Measurements from ENCODE around the gene POGK. TPM values are rescaled to one million over a fixed set of nuclear protein-coding genes. Genes with fewer than 3 reads are reported as not detected.
"Not testable (repeated sequence)": the region's sequence is repeated elsewhere in the genome, so short reads cannot be mapped to it uniquely, and the experiment has no call there.

POGK gene
- polyA plus RNA-seq, 1 donor = 27.6 TPM

DNA sequence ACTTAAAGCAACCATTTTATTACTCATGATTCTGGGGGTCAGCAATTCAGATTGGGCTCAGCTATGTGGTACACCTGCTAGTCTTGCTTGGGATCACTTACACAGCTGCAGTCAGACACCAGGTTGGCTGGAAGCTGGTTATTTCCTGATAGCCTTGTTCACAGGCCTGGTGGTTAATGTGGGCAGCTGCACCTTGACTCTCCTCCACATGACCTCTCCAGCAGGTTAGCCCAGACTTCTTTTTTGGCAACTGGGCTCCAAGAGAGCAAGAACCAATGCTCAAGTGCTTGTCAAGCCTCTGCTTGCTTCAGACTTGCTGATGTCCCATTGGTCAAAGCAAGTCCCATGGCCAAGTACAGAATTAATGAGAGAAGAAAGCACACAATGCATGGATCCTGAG is 11.8 kb upstream of the POGK start:
- H3K4me3 ChIP-seq (ENCODE audit: low read length) = no peak overlapping the region

DNA sequence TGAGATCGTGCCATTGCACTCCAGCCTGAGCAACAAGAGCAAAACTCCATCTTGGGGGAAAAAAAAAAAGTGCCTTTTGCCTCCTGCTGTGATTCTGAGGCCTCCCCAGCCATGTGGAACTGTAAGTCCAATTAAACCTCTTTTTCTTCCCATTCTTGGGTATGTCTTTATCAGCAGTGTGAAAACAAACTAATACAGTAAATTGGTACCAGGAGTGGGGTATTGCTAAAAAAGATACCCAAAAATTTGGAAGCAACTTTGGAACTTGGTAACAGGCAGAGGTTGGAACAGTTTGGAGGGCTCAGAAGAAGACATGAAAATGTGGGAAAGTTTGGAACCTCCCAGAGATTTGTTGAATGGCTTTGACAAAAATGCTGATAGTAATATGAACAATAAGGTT is 9.5 kb upstream of the POGK start:
- H3K36me3 ChIP-seq (ENCODE audit: control insufficient read depth, insufficient read depth, low read length); H3K27ac ChIP-seq (ENCODE audit: low read length); H3K4me1 ChIP-seq (ENCODE audit: control insufficient read depth, insufficient read depth, low read length); H3K4me3 ChIP-seq (ENCODE audit: low read length); DNase-seq; H3K9me3 ChIP-seq (ENCODE audit: control insufficient read depth, low read depth, low read length); H3K27me3 ChIP-seq (ENCODE audit: control insufficient read depth, insufficient read depth, low read length): not testable (repeated sequence)
- no CpG with 5 or more reads among the region's 1 CpG for WGBS (ENCODE audit: insufficient coverage, low lambda C conversion rate)

More for the DNA sequence above, 11.8 kb upstream of the POGK start:
- H3K27ac ChIP-seq (ENCODE audit: low read length) = no peak overlapping the region
- H3K36me3 ChIP-seq (ENCODE audit: control insufficient read depth, insufficient read depth, low read length) = no peaks in the 10 kb centered on the region
- no peaks in the 10 kb centered on the region for H3K4me1 ChIP-seq (ENCODE audit: control insufficient read depth, insufficient read depth, low read length)
- DNase-seq = no peak
- H3K9me3 ChIP-seq (ENCODE audit: control insufficient read depth, low read depth, low read length) = no peaks in the 10 kb centered on the region
- no peaks in the 10 kb centered on the region for H3K27me3 ChIP-seq (ENCODE audit: control insufficient read depth, insufficient read depth, low read length)

DNA sequence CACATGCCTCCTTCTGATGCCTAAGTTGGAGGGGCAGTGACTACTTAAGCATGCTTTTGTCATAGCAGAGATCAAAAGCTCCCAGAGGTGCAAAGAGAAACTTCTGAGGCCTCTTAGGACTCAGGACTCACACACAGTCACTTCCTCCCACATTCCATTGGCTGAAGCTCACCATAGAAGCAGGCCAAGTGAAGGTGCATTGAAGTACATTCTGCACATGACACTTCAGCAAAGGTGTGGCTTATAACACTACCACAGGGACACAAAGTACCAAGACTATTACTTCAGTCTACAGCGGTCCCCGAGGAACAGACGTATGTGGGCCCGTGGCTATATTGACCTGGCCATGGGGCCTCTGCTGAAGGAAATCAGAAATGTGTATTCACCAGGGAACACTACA is 2.5 kb upstream of the POGK start:
- H3K4me1 ChIP-seq (ENCODE audit: control insufficient read depth, insufficient read depth, low read length) = peaks cover 20% of the 10 kb centered on the region
- no peak overlapping the region for H3K27ac ChIP-seq (ENCODE audit: low read length)
- H3K36me3 ChIP-seq (ENCODE audit: control insufficient read depth, insufficient read depth, low read length) = peaks cover 7% of the 10 kb centered on the region
- H3K4me3 ChIP-seq (ENCODE audit: low read length) = no peak overlapping the region
- WGBS (ENCODE audit: insufficient coverage, low lambda C conversion rate) = no CpG with 5 or more reads among the region's 4 CpGs
- peak in 1 of 2 donors; percentile 37 for DNase-seq
- H3K9me3 ChIP-seq (ENCODE audit: control insufficient read depth, low read depth, low read length) = no peaks in the 10 kb centered on the region
- H3K27me3 ChIP-seq (ENCODE audit: control insufficient read depth, insufficient read depth, low read length) = peaks cover 2% of the 10 kb centered on the region

DNA sequence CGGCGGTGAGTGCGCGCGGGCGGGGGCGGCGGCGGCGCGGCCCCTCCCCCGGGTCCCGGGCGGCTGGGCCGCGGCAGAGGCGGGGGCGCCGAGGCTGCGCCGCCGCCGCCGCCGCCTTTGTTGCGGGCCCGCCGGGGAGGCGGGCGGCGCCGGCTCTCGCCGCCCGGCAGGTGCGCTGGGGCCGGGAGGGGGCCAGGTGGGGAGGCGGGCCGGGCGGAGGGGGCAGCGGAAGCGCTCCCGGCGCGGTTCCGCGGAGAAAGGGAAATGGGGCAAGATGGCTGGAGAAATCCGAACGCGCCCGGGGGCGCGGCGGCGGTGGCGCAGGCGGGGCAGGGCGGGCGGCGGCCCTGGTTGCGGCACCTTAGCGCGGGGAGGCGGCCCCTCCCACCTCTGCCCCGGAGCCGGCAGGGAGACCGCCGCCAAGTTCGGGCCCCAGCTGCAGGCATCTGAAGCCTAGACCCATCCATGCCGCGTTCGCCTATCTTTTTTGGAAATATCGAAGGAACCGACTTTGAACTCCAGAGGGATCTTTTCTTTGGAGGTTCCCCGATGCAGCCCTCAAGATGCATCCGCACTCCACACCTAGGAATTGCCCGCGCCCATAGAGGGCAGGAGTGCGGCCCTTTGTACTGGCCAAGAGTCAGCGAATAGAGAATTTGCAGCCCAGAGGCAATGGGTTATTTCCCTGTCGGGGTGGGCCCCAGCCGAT is 479 bp downstream of the POGK start:
- Histone ChIP-seq H3K27me3 (ENCODE audit: control insufficient read depth, insufficient read depth, low read length) (no peaks in the 10 kb centered on the region), H3K4me1 (ENCODE audit: control insufficient read depth, insufficient read depth, low read length) (peaks cover 29% of the 10 kb centered on the region), H3K27ac (ENCODE audit: low read length) (peak overlapping the region; percentile 69), H3K4me3 (ENCODE audit: low read length) (peak overlapping the region; percentile 56), H3K9me3 (ENCODE audit: control insufficient read depth, low read depth, low read length) (no peaks in the 10 kb centered on the region), H3K36me3 (ENCODE audit: control insufficient read depth, insufficient read depth, low read length) (peaks cover 35% of the 10 kb centered on the region)
- WGBS (ENCODE audit: insufficient coverage, low lambda C conversion rate) = no CpG with 5 or more reads among the region's 82 CpGs
- DNase-seq = peak; percentile 35 to 74

DNA sequence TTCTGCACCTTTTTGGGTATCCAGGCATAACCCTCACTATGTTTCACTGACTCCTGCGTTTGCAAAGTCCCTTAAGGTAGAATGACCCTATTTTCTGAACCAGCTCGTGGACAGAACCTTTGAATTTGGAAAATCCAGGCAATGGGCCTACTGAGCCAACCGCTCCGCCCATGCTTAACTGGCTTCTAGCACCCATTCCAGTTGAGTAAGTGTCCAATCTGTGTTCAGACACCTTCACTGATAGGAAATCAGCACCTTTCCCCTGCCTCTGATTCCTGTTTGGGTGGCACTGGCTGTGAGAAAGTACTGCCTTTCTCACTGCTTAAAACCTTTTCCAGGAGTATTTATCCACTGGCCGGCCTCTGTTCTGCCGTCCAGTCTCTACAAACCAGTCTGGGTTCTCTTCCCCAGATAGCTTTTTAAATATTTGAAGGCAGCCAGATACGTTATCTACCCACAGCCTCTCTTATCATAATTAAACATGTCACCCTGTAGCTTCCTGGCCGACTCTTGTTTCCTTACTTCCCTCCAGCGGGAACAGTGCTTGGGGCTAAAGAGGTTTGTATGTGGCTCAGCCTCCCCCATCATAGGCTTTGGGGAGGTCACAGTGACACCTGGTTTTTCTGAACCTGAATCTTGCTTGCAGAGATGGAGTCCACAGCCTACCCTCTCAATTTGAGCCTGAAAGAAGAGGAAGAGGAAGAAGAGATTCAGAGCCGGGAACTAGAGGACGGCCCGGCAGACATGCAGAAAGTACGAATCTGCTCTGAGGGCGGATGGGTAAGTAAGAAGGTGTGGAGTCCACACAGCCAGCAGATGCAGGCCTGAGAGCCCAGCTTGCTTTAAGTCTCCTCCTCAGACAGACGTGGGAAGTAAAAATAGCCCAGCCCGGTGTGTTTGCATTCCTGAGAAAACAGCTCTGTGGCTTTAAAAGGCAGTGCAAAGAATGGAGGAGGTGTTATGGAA is 1.3 kb downstream of the POGK start:
- H3K27me3 ChIP-seq (ENCODE audit: control insufficient read depth, insufficient read depth, low read length) = no peaks in the 10 kb centered on the region
- H3K4me1 ChIP-seq (ENCODE audit: control insufficient read depth, insufficient read depth, low read length) = peaks cover 29% of the 10 kb centered on the region
- peak overlapping the region; percentile 56 for H3K4me3 ChIP-seq (ENCODE audit: low read length)
- no peaks in the 10 kb centered on the region for H3K9me3 ChIP-seq (ENCODE audit: control insufficient read depth, low read depth, low read length)
- no CpG with 5 or more reads among the region's 16 CpGs for WGBS (ENCODE audit: insufficient coverage, low lambda C conversion rate)
- peaks cover 43% of the 10 kb centered on the region for H3K36me3 ChIP-seq (ENCODE audit: control insufficient read depth, insufficient read depth, low read length)
- DNase-seq = peak in 1 of 2 donors; percentile 48
- H3K27ac ChIP-seq (ENCODE audit: low read length) = peak overlapping the region; percentile 69

DNA sequence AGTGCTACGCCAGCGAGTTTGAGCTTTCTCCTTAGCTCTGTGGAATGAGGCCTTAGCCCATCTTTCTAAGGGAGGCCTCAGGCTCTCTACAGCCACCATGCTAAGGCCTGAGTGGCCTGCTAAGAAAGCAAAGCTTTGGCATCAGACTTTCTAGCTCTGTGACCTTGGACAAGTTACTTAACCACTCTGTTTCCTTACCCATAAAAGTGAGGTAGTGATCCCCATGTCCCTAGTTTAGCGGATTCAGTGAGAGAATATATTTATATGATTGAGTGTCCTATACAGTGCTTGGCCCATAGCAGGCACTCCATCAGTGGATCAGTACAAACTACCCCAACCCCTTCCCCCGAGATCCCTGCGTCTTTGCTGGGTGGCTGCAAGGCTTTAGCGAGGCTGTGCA is 4.0 kb downstream of the POGK start:
- no peak overlapping the region for H3K4me3 ChIP-seq (ENCODE audit: low read length)
- peak overlapping the region; percentile 11 for H3K27ac ChIP-seq (ENCODE audit: low read length)
- no peak for DNase-seq
- no peaks in the 10 kb centered on the region for H3K27me3 ChIP-seq (ENCODE audit: control insufficient read depth, insufficient read depth, low read length)
- WGBS (ENCODE audit: insufficient coverage, low lambda C conversion rate) = no CpG with 5 or more reads among the region's 6 CpGs
- no peaks in the 10 kb centered on the region for H3K9me3 ChIP-seq (ENCODE audit: control insufficient read depth, low read depth, low read length)
- peaks cover 24% of the 10 kb centered on the region for H3K4me1 ChIP-seq (ENCODE audit: control insufficient read depth, insufficient read depth, low read length)
- H3K36me3 ChIP-seq (ENCODE audit: control insufficient read depth, insufficient read depth, low read length) = peaks cover 71% of the 10 kb centered on the region

DNA sequence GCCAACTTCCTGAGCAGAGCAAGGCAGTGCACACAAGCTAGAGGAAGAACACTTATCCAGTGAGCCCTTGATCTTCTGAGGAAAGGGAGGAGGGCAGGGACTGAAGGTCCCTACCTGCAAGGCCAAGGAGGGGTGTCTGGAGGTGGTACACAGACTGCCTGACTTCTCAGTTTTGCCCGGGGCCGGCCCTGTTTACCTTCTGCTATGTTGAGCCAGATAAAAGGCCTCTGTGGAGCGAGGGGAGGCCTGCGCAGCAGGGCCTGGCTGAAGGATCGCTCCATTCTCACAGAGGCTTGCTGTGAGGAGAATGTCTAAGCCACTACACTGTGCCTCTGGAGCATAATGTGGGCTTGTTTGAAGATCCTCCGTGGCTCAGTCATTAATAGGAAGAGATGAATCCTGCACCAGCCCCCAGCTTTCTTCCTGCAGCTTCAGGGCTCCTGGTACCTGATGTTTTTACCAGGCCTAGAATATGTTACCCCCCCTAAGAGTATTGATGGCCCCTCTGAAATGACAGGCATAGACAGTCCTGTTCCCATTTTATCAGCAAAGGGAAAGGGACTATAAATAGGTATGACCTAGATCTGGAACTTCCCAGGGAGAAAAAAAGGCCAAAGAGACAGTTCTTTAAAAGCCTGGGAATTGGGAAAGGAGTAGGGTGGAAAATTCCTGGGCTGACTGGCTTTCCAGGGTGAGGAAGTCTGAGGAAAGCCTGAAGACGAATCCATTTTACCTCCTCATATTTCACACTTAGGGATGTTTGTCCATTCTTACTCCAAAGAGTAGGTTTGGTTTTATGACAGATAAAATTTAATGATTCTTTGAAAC is 4.7 kb downstream of the POGK start:
- WGBS (ENCODE audit: insufficient coverage, low lambda C conversion rate) = no CpG with 5 or more reads among the region's 7 CpGs
- Histone ChIP-seq H3K4me1 (ENCODE audit: control insufficient read depth, insufficient read depth, low read length) (peaks cover 19% of the 10 kb centered on the region), H3K27me3 (ENCODE audit: control insufficient read depth, insufficient read depth, low read length) (no peaks in the 10 kb centered on the region), H3K27ac (ENCODE audit: low read length) (peak overlapping the region; percentile 11), H3K4me3 (ENCODE audit: low read length) (no peak overlapping the region), H3K36me3 (ENCODE audit: control insufficient read depth, insufficient read depth, low read length) (peaks cover 77% of the 10 kb centered on the region), H3K9me3 (ENCODE audit: control insufficient read depth, low read depth, low read length) (no peaks in the 10 kb centered on the region)
- DNase-seq = peak; percentile 28 to 75

DNA sequence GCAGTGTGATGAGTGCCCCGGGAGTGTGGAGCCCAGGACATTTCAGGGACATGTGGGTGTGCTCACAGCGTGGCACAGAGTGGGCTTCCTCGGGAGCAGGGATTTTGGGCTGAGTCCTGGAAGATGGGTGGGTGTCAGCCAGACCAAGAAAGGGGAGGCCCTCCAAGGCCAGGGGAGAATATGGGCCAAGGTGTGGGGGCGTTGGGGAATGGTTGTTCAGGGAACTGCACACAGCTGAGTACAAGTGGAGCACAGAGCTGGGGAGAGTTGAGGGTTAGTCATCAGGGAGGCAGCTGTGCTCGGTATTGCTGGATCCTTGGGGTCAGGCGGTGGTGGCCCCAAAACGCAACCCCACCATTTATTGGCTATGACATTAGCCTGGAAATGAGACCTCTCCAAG is 5.5 kb downstream of the POGK start:
- Histone ChIP-seq H3K36me3 (ENCODE audit: control insufficient read depth, insufficient read depth, low read length) (peaks cover 85% of the 10 kb centered on the region), H3K4me1 (ENCODE audit: control insufficient read depth, insufficient read depth, low read length) (peaks cover 19% of the 10 kb centered on the region), H3K27ac (ENCODE audit: low read length) (no peak overlapping the region), H3K9me3 (ENCODE audit: control insufficient read depth, low read depth, low read length) (no peaks in the 10 kb centered on the region), H3K27me3 (ENCODE audit: control insufficient read depth, insufficient read depth, low read length) (no peaks in the 10 kb centered on the region), H3K4me3 (ENCODE audit: low read length) (no peak overlapping the region)
- no peak for DNase-seq
- no CpG with 5 or more reads among the region's 7 CpGs for WGBS (ENCODE audit: insufficient coverage, low lambda C conversion rate)

DNA sequence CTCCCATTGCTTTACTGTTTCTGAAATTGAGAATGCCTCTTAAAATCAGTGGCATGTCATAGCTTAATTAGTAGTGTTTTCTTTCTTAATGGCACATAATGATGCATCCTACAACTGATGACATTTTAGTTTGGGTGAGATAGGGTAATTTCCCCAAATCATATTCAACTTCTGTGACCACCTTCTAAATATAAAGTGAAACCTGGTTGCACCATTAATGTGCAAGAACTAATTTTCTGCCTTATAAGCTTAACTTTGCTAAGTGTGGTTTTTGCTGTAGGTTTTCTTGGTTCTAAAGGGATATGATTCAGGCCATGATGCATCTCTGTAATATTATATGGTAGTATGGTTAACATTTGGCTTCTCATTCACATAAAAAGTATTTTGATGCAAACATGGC is 8.9 kb downstream of the POGK start:
- Histone ChIP-seq H3K36me3 (ENCODE audit: control insufficient read depth, insufficient read depth, low read length) (peaks cover 98% of the 10 kb centered on the region), H3K27me3 (ENCODE audit: control insufficient read depth, insufficient read depth, low read length) (no peaks in the 10 kb centered on the region), H3K27ac (ENCODE audit: low read length) (no peak overlapping the region), H3K9me3 (ENCODE audit: control insufficient read depth, low read depth, low read length) (no peaks in the 10 kb centered on the region), H3K4me3 (ENCODE audit: low read length) (no peak overlapping the region), H3K4me1 (ENCODE audit: control insufficient read depth, insufficient read depth, low read length) (peaks cover 2% of the 10 kb centered on the region)
- DNase-seq = no peak

DNA sequence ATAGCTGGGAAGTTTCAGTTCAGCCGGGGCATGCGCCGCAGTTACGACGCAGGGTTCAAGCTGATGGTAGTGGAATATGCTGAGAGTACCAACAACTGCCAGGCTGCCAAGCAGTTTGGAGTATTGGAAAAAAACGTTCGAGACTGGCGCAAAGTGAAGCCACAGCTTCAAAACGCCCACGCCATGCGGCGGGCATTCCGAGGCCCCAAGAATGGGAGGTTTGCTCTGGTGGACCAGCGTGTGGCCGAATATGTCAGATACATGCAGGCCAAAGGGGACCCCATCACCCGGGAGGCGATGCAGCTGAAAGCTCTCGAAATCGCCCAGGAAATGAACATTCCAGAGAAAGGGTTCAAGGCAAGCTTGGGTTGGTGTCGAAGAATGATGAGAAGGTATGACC is 9.9 kb downstream of the POGK start:
- no CpG with 5 or more reads among the region's 20 CpGs for WGBS (ENCODE audit: insufficient coverage, low lambda C conversion rate)
- no peak overlapping the region for H3K27ac ChIP-seq (ENCODE audit: low read length)
- H3K9me3 ChIP-seq (ENCODE audit: control insufficient read depth, low read depth, low read length) = no peaks in the 10 kb centered on the region
- H3K36me3 ChIP-seq (ENCODE audit: control insufficient read depth, insufficient read depth, low read length) = peaks cover 99% of the 10 kb centered on the region
- H3K4me1 ChIP-seq (ENCODE audit: control insufficient read depth, insufficient read depth, low read length) = no peaks in the 10 kb centered on the region
- H3K4me3 ChIP-seq (ENCODE audit: low read length) = no peak overlapping the region
- no peak for DNase-seq
- no peaks in the 10 kb centered on the region for H3K27me3 ChIP-seq (ENCODE audit: control insufficient read depth, insufficient read depth, low read length)

Data from large intestine (tissue), 3 donors.